HG02973 (cell line): ENCODE data around the gene ELANE.
"Not testable (repeated sequence)": the region's sequence is repeated elsewhere in the genome, so short reads cannot be mapped to it uniquely, and the experiment has no call there.

Experiments used
- ATAC-seq: cut with Tn5 transposase; IDR thresholded peaks from one replicate; pipeline ENCODE4 v1.9.1; 2021; ENCODE audit warnings: moderate library complexity; ENCODE audit not compliant: unreplicated experiment

ELANE gene

GRCh38 chr19:876780-877314 is 24.7 kb downstream of the ELANE start:
- ATAC-seq = no peak

GRCh38 chr19:877992-878660 is 26.0 kb downstream of the ELANE start:
- ATAC-seq = not testable (repeated sequence)

- ATAC-seq = not testable (repeated sequence)
Measured at GRCh38 chr19:878751-879561, 26.9 kb downstream of the ELANE start.

- ATAC-seq = no peak
Measured at GRCh38 chr19:879711-880438, 27.8 kb downstream of the ELANE start.

- ATAC-seq = no peak
Measured at GRCh38 chr19:881385-882071, 29.4 kb downstream of the ELANE start.

DNA sequence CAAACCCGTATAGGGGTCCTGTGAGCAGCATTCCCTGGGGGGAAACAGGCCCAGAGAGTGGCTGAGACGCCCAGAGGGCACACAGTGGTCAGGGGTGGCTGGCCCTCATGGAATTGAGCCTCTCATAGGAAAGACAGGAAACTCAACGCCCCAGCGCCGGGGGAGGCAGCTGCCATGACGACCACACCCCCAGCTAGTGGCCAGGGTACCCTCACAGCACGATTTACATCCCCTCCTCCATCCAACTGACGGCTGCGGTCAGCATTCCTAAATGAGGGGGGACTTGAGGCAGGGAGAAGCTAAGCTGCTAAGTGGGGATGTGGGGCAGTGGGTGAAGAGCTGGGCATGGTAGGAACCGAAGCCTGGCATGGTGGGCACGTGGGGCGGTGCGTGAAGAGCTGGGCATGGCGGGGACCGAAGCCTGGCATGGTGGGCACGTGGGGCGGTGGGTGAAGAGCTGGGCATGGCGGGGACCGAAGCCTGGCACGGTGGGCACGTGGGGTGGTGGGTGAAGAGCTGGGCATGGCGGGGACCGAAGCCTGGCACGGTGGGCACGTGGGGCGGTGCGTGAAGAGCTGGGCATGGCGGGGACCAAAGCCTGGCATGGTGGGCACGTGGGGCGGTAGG is 30.9 kb downstream of the ELANE start:
- no peak for ATAC-seq

DNA sequence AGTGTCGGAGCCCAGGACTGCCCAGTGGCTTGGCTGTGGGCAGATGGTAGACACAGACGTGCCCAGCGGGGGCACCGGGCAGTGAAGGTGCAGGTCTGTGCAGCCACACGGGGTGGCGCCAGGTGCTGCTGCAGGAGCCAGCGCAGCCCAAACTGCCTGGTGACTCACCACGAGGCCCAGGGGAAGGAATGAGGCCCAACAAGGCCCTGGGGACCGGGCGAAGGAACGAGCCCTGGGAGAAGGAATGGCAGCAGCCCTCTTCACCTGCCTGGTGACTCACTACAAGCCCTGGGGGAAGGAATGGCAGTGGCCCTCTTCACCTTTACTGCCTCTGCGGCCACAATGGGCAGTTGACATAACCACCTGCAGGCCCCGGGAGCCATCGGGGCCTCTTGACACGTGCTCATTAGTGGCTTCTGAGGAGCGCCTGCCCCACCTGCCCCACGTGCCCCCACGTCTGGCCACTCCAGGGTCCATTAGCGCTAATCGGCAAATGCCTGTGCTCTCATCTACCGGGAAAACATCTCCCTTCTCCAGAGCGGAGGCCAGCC is 31.6 kb downstream of the ELANE start:
- no peak for ATAC-seq

DNA sequence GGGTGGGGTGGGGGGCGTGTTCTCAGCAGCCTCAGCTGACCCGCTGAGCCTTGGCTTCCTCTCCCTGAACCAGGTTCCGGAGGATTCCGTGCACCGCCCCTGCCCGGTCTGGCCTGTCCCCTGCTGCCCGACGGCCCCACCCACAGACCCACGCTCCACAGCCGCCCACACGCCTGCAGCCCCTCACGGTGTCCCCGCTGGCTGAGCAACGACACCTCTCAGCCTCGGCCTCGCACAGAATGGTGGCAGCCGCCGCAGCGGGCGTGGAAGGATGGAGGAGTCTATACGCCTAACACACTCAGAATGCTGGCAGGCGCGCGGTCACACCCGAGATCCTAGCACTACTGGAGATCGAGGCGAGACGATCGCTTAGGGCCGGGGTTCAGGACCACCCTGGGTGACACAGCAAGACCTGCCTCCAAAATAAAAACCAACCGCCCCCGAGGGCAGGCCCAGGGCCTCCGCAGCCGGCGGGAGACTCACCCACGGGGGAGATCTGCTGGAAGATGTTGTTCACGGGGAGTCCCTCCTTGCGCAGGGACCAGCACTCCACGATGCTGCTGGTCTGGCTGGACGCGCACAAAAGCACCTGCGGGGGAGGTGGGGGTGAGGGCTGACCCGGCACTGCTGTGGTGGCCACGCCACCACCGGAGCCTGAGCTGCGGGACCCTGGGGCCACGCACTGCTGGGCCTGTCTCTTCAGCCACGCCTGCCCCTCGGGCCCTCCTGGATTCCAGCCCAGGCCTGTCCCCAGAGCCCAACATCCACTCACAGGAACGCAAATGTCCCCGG is 32.5 kb downstream of the ELANE start:
- ATAC-seq = no peak

DNA sequence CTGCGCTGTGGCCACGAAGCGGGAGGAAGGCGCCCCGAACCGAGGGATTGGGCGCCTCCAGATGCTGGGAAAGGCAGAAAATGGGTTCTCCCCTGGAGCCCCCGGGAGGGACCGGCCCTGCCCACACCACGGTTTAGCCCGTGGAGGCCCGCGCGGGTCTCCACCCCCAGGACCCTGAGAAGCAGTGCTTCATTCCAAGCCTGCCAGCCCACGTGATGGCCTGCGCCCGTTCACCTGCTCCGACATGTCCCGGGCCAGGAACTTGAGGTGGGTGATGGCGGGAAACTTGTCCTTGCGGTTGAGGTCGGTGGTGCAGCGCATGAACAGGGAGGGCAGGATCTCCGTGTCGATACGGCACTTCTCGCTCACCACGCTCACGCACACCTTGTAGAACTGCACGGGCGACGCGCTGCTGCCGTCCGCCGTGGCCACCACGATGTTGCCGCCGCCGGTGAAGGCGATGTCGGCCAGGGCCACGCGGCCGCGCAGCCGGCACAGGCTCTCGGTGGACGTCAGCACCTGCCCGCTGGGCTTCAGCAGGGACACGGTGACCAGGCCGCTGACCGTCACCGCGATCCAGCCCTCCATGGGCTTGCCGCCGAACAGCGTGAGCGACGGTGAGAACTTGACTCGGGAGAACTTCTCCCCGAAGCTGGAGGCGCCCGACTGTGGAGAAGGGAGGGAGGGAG is 33.6 kb downstream of the ELANE start:
- no peak for ATAC-seq

DNA sequence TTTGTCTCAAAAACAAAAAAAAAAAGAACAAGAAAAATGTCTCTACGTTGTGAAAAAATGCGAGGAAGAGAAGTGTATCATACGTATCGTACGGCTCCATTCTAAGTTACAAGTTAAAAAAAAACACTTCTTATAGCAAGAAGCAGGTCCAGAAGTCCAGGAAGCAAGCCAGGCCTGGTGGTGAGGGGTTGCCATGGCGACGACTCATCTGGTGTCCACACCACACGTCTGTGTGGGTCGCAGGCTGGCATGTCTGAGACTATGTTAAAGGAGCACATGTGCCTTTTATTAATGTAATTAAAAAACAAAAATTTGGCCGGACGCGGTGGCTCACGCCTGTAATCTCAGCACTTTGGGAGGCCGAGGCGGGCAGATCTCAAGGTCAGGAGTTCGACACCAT is 35.0 kb downstream of the ELANE start:
- no peak for ATAC-seq

DNA sequence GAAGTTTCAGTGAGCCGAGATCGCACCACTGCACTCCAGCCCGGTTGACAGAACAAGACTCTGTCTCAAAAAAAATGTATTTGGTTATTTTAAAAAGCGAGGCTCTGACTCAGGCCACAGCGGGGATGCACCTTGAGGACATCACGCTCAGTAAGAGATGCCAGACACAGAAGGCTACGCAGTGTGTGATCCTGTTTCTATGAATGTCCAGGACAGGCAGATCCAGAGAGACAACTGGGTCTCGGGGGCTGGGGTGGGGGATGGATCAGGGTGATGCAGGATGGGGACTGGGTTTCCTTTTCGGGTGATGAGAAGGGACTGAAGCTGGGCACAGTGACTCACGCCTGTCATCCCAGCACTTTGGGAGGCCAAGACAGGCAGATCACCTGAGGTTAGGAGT is 35.5 kb downstream of the ELANE start:
- ATAC-seq = no peak

DNA sequence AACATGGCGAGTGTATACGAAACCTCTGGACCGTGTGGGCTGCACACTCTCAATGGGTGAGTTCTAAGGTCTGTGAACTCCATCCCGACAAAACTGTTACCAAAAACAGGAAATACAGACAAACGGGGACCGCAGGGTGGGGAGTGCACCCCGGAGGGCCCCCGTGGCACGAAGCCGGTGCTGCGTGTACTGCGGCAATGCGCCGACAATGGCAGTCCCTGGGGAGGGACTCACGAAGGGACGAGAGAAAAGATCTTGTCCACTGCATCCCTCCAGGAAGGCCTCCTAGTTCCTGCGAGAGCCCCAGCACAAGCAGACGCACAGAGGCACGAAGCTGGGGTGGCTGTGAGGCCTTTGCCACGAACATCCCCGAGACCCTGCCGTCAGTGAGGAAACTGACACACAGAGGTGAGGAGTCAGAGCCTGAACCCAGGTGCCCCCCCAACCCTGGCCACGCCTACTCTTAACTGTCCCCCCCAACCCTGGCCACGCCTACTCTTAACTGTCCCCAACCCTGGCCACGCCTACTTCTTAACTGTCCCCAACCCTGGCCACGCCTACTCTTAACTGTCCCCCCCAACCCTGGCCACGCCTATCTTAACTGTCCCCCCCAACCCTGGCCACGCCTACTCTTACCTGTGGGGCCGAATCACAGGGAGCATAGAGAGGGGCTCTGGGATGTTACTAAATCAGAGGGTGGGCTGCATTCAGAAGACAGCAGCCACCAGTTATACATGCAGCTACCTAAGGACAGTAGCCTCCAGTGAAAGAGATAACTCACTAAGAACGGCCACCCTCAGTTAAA is 36.7 kb downstream of the ELANE start:
- ATAC-seq = no peak

GRCh38 chr19:889662-890295 is 37.7 kb downstream of the ELANE start:
- no peak for ATAC-seq

- ATAC-seq = no peak
Measured at GRCh38 chr19:890831-891230, 38.7 kb downstream of the ELANE start.

- not testable (repeated sequence) for ATAC-seq
Measured at GRCh38 chr19:891421-892200, 39.5 kb downstream of the ELANE start.

GRCh38 chr19:892243-892893 is 40.3 kb downstream of the ELANE start:
- peak; percentile 9 for ATAC-seq
